NCI-H748 treated with DMSO at 0.1 percent for 48 hours (cell line): ENCODE data around the gene HMGA1.
A peak's percentile ranks its signal among the peaks of the same experiment; 100 is the strongest.

Experiments
- DNase-seq: peaks from one replicate; lab custom pipeline; 2025; lab: John Stamatoyannopoulos, UW

Gene HMGA1

GRCh38 chr6:34236443-34237315 is at the start of gene HMGA1:
Gene HMGA1, plus strand, starts transcription at chr6:34236873. Its CDS starts 3,908 bp downstream, at chr6:34240781.
- DNase-seq: peak; percentile 87

- no peak for DNase-seq
Observed at GRCh38 chr6:34189806-34190503, 46.7 kb upstream of the HMGA1 start.

- no peak for DNase-seq
Observed at GRCh38 chr6:34190504-34191122, 46.1 kb upstream of the HMGA1 start.

GRCh38 chr6:34194772-34195171 is 41.9 kb upstream of the HMGA1 start:
- no peak for DNase-seq

- no peak for DNase-seq
Observed at GRCh38 chr6:34195726-34196115, 41.0 kb upstream of the HMGA1 start.

GRCh38 chr6:34196116-34196832 is 40.4 kb upstream of the HMGA1 start:
- DNase-seq: peak; percentile 68

GRCh38 chr6:34196833-34197195 is 39.9 kb upstream of the HMGA1 start:
- DNase-seq: no peak

- DNase-seq: no peak
Observed at GRCh38 chr6:34200340-34200971, 36.2 kb upstream of the HMGA1 start.

- DNase-seq: no peak
Observed at GRCh38 chr6:34201455-34202107, 35.1 kb upstream of the HMGA1 start.

- no peak for DNase-seq
Observed at GRCh38 chr6:34202329-34203201, 34.1 kb upstream of the HMGA1 start.

GRCh38 chr6:34204693-34205092 is 32.0 kb upstream of the HMGA1 start:
- DNase-seq: no peak

GRCh38 chr6:34205466-34205865 is 31.2 kb upstream of the HMGA1 start:
- DNase-seq: no peak

- no peak for DNase-seq
Observed at GRCh38 chr6:34205916-34206315, 30.8 kb upstream of the HMGA1 start.

GRCh38 chr6:34206726-34207125 is 29.9 kb upstream of the HMGA1 start:
- no peak for DNase-seq

- no peak for DNase-seq
Observed at GRCh38 chr6:34207695-34208443, 28.8 kb upstream of the HMGA1 start.

- DNase-seq: no peak
Observed at GRCh38 chr6:34213772-34214171, 22.9 kb upstream of the HMGA1 start.

- DNase-seq: no peak
Observed at GRCh38 chr6:34218691-34219090, 18.0 kb upstream of the HMGA1 start.

- no peak for DNase-seq
Observed at GRCh38 chr6:34223381-34223955, 13.2 kb upstream of the HMGA1 start.
